Activated T-helper 1 cell treated with anti-CD3 and anti-CD28 coated beads, Interleukin-12 subunit alpha, Interleukin-12 subunit beta, Interleukin-2, Interleukin-4 antibody, amounts not matched to agents 30 ng/mL and 10 ng/mL and 1 ng/mL, durations not matched to agents 14 hours and 24 hours and 36 hours (primary cell): ENCODE results near the gene COL4A2. TPM values are rescaled to one million over a fixed set of nuclear protein-coding genes. Genes with fewer than 3 reads are reported as not detected.

Experiments
- DNase-seq: peaks from one replicate; pipeline ENCODE4 v3.0.0; 2021; ENCODE audit warnings: low spot score
- H3K27ac Mint-ChIP-seq: one replicate; pipeline ENCODE4 v1.8.0; 2021; ENCODE audit warnings: mild to moderate bottlenecking, mixed read lengths
- H3K27me3 Mint-ChIP-seq: one replicate; pipeline ENCODE4 v1.8.0; 2022; ENCODE audit warnings: mild to moderate bottlenecking, moderate library complexity, mixed read lengths; ENCODE audit not compliant: insufficient read depth
- H3K36me3 Mint-ChIP-seq: one replicate; pipeline ENCODE4 v1.8.0; 2021; ENCODE audit warnings: low read depth, mixed read lengths
- H3K4me1 Mint-ChIP-seq: one replicate; pipeline ENCODE4 v1.8.0; 2021; ENCODE audit warnings: low read depth, mixed read lengths
- H3K4me3 Mint-ChIP-seq: one replicate; pipeline ENCODE4 v1.8.0; 2021; ENCODE audit warnings: mild to moderate bottlenecking, moderate library complexity, mixed read lengths
- H3K9me3 Mint-ChIP-seq: one replicate; pipeline ENCODE4 v1.8.0; 2021; ENCODE audit warnings: mixed read lengths
- intact Hi-C: fragments of 100-400 bp; cut with micrococcal nuclease; formaldehyde crosslinking; loops from one replicate; pipeline ENCODE4 v1.15.1; 2024
- total RNA-seq: library from RNA; stranded (reverse); gene quantifications from 2 replicates; pipeline ENCODE4 v1.2.3, GENCODE V29; 2022

The COL4A2 gene
- total RNA-seq, 1 donor from 2014 or later: not detected

GRCh38 chr13:110542169-110542796, 235.2 kb downstream of the COL4A2 start:
- peaks cover 8% of the 10 kb centered on the region for H3K36me3 Mint-ChIP-seq
- no peak overlapping the region for H3K27ac Mint-ChIP-seq
- intact Hi-C loops: no loop called here
- H3K4me1 Mint-ChIP-seq: peaks cover 7% of the 10 kb centered on the region
- H3K4me3 Mint-ChIP-seq: no peak overlapping the region
- H3K9me3 Mint-ChIP-seq: peaks cover 6% of the 10 kb centered on the region
- H3K27me3 Mint-ChIP-seq: peaks cover 4% of the 10 kb centered on the region
- no peak for DNase-seq

GRCh38 chr13:110546378-110546777, 239.3 kb downstream of the COL4A2 start:
- no peak overlapping the region for H3K4me3 Mint-ChIP-seq
- H3K36me3 Mint-ChIP-seq: peaks cover 10% of the 10 kb centered on the region
- H3K27me3 Mint-ChIP-seq: peaks cover 6% of the 10 kb centered on the region
- H3K9me3 Mint-ChIP-seq: peaks cover 6% of the 10 kb centered on the region
- intact Hi-C loops: no loop called here
- no peaks in the 10 kb centered on the region for H3K4me1 Mint-ChIP-seq
- H3K27ac Mint-ChIP-seq: no peak overlapping the region
- no peak for DNase-seq

- H3K36me3 Mint-ChIP-seq: peaks cover 10% of the 10 kb centered on the region
- intact Hi-C loops: no loop called here
- H3K4me1 Mint-ChIP-seq: no peaks in the 10 kb centered on the region
- no peak overlapping the region for H3K4me3 Mint-ChIP-seq
- H3K27me3 Mint-ChIP-seq: peaks cover 6% of the 10 kb centered on the region
- H3K27ac Mint-ChIP-seq: no peak overlapping the region
- peaks cover 6% of the 10 kb centered on the region for H3K9me3 Mint-ChIP-seq
- DNase-seq: no peak
These were observed 239.8 kb downstream of the COL4A2 start for GRCh38 chr13:110546926-110547325.

- Mint-ChIP-seq H3K9me3 (peaks cover 6% of the 10 kb centered on the region), H3K27ac (no peak overlapping the region), H3K27me3 (peaks cover 4% of the 10 kb centered on the region), H3K4me1 (no peaks in the 10 kb centered on the region), H3K4me3 (no peak overlapping the region), H3K36me3 (peaks cover 10% of the 10 kb centered on the region)
- intact Hi-C loops: no loop called here
- no peak for DNase-seq
These were observed 242.1 kb downstream of the COL4A2 start for GRCh38 chr13:110548891-110549794.

GRCh38 chr13:110549795-110550160, 242.7 kb downstream of the COL4A2 start:
- intact Hi-C loops: no loop called here
- DNase-seq: no peak
- Mint-ChIP-seq H3K27ac (no peak overlapping the region), H3K27me3 (peaks cover 4% of the 10 kb centered on the region), H3K36me3 (peaks cover 7% of the 10 kb centered on the region), H3K4me3 (no peak overlapping the region), H3K9me3 (peaks cover 6% of the 10 kb centered on the region), H3K4me1 (no peaks in the 10 kb centered on the region)

- H3K9me3 Mint-ChIP-seq: no peaks in the 10 kb centered on the region
- intact Hi-C loops: no loop called here
- H3K36me3 Mint-ChIP-seq: peaks cover 5% of the 10 kb centered on the region
- no peak for DNase-seq
- no peaks in the 10 kb centered on the region for H3K4me1 Mint-ChIP-seq
- no peak overlapping the region for H3K4me3 Mint-ChIP-seq
- peaks cover 2% of the 10 kb centered on the region for H3K27me3 Mint-ChIP-seq
- H3K27ac Mint-ChIP-seq: no peak overlapping the region
These were observed 244.2 kb downstream of the COL4A2 start for GRCh38 chr13:110551284-110551683.

GRCh38 chr13:110552767-110553166, 245.7 kb downstream of the COL4A2 start:
- DNase-seq: no peak
- peaks cover 6% of the 10 kb centered on the region for H3K27me3 Mint-ChIP-seq
- H3K4me3 Mint-ChIP-seq: no peak overlapping the region
- peaks cover 6% of the 10 kb centered on the region for H3K36me3 Mint-ChIP-seq
- intact Hi-C loops: no loop called here
- no peak overlapping the region for H3K27ac Mint-ChIP-seq
- H3K9me3 Mint-ChIP-seq: no peaks in the 10 kb centered on the region
- peaks cover 9% of the 10 kb centered on the region for H3K4me1 Mint-ChIP-seq

- no peak overlapping the region for H3K27ac Mint-ChIP-seq
- peaks cover 6% of the 10 kb centered on the region for H3K36me3 Mint-ChIP-seq
- intact Hi-C loops: no loop called here
- DNase-seq: no peak
- no peaks in the 10 kb centered on the region for H3K9me3 Mint-ChIP-seq
- H3K27me3 Mint-ChIP-seq: peaks cover 11% of the 10 kb centered on the region
- peaks cover 9% of the 10 kb centered on the region for H3K4me1 Mint-ChIP-seq
- H3K4me3 Mint-ChIP-seq: no peak overlapping the region
These were observed 246.3 kb downstream of the COL4A2 start for GRCh38 chr13:110553417-110553816.

- no peak overlapping the region for H3K4me3 Mint-ChIP-seq
- DNase-seq: no peak
- intact Hi-C loops: no loop called here
- no peaks in the 10 kb centered on the region for H3K9me3 Mint-ChIP-seq
- H3K4me1 Mint-ChIP-seq: peaks cover 13% of the 10 kb centered on the region
- H3K27ac Mint-ChIP-seq: no peak overlapping the region
- H3K27me3 Mint-ChIP-seq: peaks cover 11% of the 10 kb centered on the region
- H3K36me3 Mint-ChIP-seq: peaks cover 9% of the 10 kb centered on the region
These were observed 247.2 kb downstream of the COL4A2 start for GRCh38 chr13:110554227-110554836.

GRCh38 chr13:110554946-110555345, 247.9 kb downstream of the COL4A2 start:
- Mint-ChIP-seq H3K27me3 (peaks cover 11% of the 10 kb centered on the region), H3K27ac (no peak overlapping the region)

GRCh38 chr13:110555601-110556223, 248.6 kb downstream of the COL4A2 start:
- no peak overlapping the region for H3K4me3 Mint-ChIP-seq

More at GRCh38 chr13:110554946-110555345, 247.9 kb downstream of the COL4A2 start:
- H3K4me3 Mint-ChIP-seq: no peak overlapping the region
- intact Hi-C loops: no loop called here
- peaks cover 9% of the 10 kb centered on the region for H3K36me3 Mint-ChIP-seq
- H3K4me1 Mint-ChIP-seq: peaks cover 17% of the 10 kb centered on the region
- DNase-seq: no peak
- no peaks in the 10 kb centered on the region for H3K9me3 Mint-ChIP-seq

GRCh38 chr13:110556224-110556606, 249.1 kb downstream of the COL4A2 start:
- Mint-ChIP-seq H3K27ac (no peak overlapping the region), H3K36me3 (peaks cover 11% of the 10 kb centered on the region), H3K27me3 (peaks cover 9% of the 10 kb centered on the region), H3K4me1 (peaks cover 28% of the 10 kb centered on the region), H3K4me3 (no peak overlapping the region), H3K9me3 (no peaks in the 10 kb centered on the region)
- DNase-seq: no peak
- intact Hi-C loops: no loop called here

More at GRCh38 chr13:110555601-110556223, 248.6 kb downstream of the COL4A2 start:
- H3K4me1 Mint-ChIP-seq: peaks cover 24% of the 10 kb centered on the region
- intact Hi-C loops: no loop called here
- peaks cover 9% of the 10 kb centered on the region for H3K27me3 Mint-ChIP-seq
- peaks cover 9% of the 10 kb centered on the region for H3K36me3 Mint-ChIP-seq
- no peaks in the 10 kb centered on the region for H3K9me3 Mint-ChIP-seq
- H3K27ac Mint-ChIP-seq: no peak overlapping the region
- no peak for DNase-seq
